GOT3 (cell line): ENCODE measurements around the gene C1orf50.
"Not testable (repeated sequence)": the region's sequence is repeated elsewhere in the genome, so short reads cannot be mapped to it uniquely, and the experiment has no call there.

Source experiments
- DNase-seq: peaks from one replicate; lab custom pipeline; 2025; ENCODE audit warnings: mixed read lengths; lab: John Stamatoyannopoulos, UW

C1orf50 gene

DNA sequence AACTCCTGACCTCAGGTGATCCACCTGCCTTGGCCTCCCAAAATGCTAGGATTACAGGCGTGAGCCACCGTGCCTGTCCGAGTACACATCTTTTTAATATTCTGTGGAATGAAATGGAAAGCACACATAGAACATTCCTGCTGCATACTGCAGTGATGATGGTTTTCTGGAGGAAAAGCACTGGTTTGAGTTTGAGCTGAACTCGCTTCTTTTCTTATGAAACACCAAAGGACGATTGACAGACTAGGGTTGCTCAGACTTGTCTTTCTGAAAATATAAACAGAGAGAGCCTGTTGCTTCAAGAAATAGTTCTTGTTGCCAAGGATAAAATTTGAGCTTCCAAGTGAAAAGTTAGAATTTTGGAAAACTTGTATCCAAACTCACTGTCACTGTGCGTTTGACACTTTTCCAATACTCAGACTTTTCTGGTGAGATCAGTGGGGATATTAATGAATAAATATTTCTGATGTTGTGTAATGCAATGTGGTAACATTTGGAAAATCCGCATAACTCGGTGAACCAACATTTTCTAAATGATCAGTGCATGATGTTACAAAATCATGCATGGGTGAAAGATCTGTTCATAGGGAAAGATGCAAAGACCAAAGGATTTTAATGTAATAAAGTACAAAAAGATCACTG lies 34.9 kb downstream of the C1orf50 start:
- DNase-seq = no peak

DNA sequence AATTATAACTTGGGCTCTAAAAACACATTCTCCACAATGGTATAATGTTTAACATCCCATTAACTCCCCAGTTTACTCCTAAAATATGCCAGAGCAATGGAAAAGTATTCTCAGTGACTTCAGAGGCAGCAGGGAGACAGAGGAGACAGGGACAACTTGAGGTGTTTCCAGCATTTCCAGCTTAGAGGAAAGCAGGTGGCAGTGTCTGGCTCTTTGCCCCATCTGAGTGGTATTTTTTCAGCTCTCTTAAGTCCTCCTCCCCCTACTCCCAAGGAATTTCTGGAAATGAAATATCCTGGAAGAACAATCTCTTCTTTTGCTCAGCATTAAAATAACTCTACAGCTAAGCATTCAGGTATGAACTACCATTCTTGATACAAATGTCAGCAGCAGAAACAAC lies 39.1 kb downstream of the C1orf50 start:
- no peak for DNase-seq

DNA sequence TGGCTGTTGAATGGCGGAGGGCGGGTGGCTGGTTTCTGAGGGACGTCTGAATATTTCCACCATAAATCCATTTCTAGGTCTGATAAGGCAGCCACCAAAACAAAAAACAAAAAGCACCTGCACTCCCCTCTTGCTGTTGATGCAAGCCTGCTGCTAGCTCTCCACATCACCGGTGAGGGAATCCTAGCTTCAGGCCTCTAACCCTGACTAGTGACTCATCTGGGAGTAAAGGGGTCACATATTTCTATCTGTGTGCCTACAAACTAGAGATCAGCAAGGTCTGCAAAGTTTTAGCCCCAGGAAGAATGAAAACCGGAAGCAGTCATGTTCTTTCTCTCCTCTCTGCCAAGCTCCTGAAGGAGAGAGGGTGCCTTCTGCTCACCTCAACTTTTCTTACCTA lies 39.5 kb downstream of the C1orf50 start:
- DNase-seq = no peak

GRCh38 chr1:42807056-42807668 lies 40.1 kb downstream of the C1orf50 start:
- DNase-seq = no peak

GRCh38 chr1:42814815-42815214 lies 47.8 kb downstream of the C1orf50 start:
- DNase-seq = not testable (repeated sequence)

DNA sequence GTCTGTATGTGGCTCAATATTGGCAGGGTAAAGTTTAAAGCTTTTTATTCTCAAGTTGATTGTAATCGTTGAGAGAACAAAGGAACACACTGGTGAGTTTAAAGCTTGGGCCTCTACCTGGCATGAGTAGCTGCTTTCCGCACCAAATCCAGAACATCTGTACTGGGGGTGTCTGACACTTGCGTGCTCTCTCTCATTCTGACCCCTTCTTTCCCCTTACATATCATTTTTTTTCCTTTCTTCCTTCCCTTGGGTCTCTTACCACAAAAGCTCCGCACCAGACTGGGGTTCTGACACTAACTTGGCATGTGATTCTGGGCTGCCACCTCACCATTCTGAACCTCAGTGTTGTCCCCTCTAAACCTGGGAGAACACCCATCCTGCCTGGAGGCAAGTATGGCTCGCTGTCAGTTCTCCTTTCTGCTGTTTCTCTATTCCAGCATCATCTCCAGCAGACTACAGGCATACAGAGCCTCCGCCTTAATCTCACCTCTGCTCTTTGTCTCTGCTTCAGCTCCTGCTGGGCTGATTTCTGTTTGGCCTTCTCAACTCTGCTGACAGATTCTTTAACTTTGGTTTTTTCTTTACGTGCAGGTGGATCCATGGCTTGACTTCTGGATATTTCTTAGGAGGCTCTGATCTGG lies 49.0 kb downstream of the C1orf50 start:
- no peak for DNase-seq

GRCh38 chr1:42816585-42817439 lies 49.8 kb downstream of the C1orf50 start, which contains the start of the genes ERMAP and SVBP:
Gene ERMAP (plus strand): TSS chr1:42817122. CDS start chr1:42830449, 13,327 bp downstream.
Gene SVBP (minus strand): TSS chr1:42817397. CDS start chr1:42816544, 853 bp downstream.
- peak; percentile 89 for DNase-seq

GRCh38 chr1:42817440-42817767 lies 50.4 kb downstream of the C1orf50 start:
- no peak for DNase-seq

- DNase-seq = no peak
Observed at GRCh38 chr1:42817976-42818375, 50.9 kb downstream of the C1orf50 start.

GRCh38 chr1:42820813-42821212 lies 53.8 kb downstream of the C1orf50 start:
- DNase-seq = no peak

DNA sequence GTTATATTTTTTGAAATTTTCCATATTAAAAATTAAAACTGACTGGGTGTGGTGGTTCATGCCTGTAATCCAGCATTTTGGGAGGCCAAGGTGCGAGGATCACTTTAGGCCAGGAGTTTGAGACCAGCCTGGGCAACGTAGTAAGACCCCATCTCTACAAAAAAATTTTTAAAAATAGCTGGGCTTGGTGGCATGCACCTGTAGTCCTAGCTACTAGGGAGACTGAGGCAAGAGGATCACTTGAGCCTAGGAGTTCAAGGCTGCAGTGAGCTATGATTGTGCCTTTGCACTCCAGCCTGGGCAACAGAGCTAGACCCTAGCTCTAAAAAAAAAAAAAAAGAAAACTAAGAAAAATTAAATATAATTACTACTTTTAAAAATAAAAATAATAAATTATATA lies 54.6 kb downstream of the C1orf50 start:
- DNase-seq = no peak

- DNase-seq = no peak
Observed at GRCh38 chr1:42822800-42823392, 55.8 kb downstream of the C1orf50 start.

DNA sequence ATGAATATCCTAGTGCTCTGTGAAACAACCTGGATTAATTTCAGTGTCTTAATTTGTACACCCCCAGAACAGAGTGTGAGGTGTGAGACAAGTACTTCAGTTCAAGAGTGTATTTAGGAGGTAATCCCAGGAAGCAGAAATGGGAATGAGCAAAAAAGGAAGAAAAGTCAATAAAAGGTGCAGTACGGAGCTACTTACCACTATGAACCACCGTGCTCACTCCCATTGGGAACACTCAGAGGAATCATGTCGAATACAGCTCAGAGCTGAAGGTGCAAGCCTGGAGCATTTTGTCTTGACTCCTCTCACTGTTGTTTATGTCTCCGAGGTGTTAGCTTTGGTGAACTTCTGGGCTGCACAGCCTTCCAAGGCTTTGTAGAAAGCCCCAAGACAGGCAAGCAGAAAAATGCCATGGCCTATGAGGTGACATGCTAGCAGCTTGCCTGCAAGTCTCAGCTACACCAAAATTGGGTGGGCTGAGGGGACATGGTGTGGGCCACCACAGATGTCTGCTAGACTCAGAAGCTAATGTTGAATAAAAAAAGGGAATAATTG lies 57.5 kb downstream of the C1orf50 start:
- DNase-seq = no peak

DNA sequence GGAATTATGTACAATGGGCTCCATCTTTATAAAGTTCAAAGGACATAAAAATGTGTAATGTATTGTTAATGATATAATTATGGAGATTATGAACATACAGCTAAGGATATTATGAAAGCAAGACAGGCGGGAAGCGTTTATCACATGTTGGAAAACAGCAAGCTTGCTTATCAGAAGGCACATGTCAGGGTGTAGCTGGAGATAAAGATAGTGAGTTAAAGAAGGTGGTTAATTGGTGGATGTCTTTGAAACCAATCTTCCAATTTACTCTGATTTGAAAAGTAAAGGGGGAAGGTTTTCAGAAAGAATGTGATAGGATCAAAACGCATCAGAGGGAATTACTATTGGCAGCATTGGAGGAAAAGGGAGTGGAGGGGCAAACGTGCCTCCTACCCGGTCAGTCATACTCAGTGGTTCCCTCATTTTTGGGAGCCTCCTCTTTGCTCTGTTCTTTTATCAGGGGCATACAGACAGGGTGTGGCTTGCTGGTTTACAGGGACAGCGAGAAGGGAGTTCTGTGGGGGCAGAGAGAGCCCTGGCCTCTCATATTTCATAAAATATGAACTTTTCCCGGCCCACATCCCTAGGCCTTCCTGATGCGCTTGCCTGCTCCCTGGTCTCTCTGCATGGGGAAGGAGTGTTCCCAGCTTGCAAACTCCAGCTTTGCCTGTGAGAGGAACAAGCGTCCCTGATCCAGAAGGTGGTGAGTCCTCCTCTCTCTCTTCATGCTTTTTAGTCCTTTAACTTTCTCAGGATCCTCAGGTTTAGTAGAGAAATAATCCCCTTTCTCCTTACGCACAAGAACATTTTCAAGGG lies 58.2 kb downstream of the C1orf50 start:
- DNase-seq = no peak
